ELF-1 (cell line): ENCODE data around the gene DPH5.
A peak's percentile ranks its signal among the peaks of the same experiment; 100 is the strongest.
"Not testable (repeated sequence)": the region's sequence is repeated elsewhere in the genome, so short reads cannot be mapped to it uniquely, and the experiment has no call there.

Experiments used
- DNase-seq: peaks from one replicate; pipeline ENCODE4 v3.0.0-alpha.2; 2016; ENCODE audit warnings: low read depth, low spot score

Gene DPH5

DNA sequence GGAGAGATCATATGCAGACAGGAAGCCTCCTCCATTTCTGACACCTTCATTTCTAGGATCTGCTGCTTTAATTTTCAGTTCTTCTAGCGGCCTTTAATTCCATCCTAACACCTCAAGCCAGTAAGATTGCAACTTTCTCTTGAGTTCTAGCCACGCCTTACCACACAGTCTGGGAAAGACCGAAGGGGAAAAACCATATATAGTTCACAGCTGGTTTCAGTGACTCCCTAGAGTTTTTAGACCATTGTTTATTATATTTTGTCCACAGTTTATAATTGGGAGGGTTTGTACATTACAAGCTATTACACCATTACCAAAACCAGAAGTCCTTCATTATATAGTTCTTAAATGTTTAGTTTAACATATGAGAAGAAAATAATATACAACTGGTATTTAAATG lies 37.5 kb downstream of the DPH5 start:
- DNase-seq, result no peak

DNA sequence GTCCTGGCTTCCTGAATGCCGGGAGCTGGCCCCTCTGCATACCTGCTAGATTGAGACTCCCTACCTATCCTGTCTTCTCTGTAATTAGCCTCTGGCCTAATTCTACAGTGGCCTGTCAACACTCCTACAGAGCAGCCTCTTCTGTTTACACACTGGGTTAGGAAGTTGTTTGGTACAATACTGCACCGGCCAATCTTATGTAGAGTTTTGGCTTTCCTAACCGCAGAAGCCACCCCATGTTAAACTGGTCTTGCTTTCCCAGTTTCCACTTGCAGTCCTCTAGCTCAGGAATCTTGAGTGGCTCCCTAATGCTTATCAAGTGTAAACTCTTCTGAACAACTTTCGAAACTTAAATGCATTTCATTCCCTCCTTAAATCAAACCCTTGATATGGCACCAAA lies 42.8 kb downstream of the DPH5 start:
- peak; percentile 74 for DNase-seq

DNA sequence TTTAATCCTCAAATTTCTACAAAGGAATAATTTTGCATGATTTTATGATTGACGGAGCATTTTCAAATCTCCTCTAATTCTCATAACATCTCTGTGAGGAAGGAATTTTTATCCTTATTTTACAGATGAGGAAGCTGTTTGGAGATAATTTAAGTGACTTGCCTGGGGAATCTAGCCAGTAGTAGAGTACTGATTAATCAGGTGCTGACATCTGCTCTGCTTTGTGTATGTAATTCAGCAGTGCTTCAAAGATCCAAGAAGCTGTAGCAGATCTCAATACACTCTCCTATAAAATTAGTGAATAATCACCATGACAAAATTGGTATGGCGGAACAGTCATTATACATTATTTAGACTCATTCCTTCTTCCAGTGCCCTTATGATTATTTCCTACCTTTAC lies 46.0 kb downstream of the DPH5 start:
- DNase-seq, result no peak

DNA sequence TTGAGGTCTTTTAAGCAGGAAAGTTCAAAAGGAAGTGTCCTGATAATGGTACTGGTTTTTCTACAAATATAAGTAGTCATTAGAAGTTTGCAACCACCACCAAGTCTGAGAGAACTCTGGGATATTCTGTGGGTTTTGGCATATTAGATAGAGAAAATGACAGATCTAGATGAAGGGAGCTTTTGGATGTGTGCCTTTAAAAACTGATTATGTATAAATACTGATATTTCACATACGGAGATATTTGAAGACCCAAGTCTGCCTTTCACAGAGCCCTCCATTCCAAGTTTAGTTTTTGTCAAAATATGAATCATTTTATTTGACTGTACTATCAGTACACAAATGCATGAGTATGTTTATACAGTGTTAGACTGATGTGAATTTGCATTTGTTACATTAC lies 48.6 kb downstream of the DPH5 start:
- no peak for DNase-seq

DNA sequence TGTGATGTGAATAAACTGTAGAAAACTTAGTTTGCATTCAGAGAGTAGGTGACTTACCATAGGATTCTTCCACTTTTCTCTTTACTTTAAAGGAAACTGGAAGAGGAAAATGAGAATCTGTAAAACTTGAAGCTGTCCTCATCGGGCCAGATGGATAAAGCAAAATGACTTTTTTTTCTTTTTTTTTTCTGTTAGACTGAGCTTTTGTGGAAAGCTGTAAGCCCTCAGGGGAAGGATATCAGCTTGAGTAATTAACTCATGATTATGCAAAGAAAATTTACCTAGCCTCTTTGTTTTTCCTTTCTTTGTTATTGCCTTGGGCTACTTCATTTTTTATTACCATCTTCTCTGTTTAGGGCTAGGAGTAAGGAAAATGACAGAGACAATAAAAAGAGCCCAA lies 53.4 kb downstream of the DPH5 start:
- DNase-seq, result peak; percentile 7

DNA sequence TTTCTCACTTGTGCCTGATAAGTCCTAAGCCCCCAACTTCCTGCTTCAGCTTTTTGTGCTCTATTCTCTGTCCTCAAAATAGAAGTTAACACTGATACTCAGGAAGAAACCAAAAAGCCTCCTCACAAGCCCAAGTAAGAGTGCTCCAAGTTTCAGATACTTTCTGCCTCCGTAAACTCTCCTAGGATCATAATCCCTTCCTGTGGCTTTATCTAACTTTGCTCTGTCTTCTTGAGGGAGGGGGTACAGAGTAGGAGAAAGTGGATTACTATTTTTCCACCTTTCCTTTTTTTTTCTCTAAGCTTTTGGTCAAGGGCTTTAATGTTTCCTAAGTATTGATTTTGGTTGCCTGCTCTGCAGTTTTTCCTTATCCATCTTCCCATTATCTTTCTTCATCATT lies 54.6 kb downstream of the DPH5 start:
- DNase-seq, result no peak

DNA sequence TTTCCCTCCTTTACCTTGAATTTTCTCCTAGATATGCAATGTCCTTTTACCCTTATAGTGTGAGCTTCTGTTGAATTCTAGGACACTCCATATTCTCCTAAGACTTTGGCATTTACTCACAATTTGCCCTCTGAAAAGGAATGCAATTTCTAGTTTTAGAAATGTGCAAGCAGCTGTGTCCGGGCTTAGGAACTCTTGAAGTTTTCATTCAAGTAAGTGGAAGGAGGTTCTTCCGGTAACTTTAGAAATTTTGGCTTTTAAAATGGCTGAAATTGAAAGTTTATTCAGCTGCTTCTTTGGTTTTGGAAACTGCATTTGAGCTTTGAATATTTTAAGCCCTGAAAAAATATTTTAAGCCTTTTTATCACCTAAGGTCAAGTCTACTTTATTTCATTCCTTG lies 56.3 kb downstream of the DPH5 start:
- no peak for DNase-seq

DNA sequence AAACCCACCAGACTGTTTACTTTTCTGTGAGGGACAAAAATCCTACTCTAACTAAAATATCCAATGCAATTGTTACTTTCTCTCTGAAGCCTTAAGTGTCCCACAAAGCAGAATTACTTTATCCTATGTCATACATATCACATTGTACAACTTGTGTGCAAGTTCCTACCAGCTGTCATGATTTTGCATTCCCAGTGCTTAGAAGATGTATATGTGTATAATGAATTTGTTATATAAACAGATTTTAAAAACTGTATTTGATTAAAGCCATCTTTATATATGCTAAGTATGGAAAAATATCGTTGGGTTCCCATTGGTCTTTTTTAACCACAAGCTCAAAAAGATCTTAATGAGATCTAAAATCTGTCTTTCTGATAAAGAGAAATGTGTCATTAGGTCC lies 57.0 kb downstream of the DPH5 start:
- DNase-seq, result no peak

DNA sequence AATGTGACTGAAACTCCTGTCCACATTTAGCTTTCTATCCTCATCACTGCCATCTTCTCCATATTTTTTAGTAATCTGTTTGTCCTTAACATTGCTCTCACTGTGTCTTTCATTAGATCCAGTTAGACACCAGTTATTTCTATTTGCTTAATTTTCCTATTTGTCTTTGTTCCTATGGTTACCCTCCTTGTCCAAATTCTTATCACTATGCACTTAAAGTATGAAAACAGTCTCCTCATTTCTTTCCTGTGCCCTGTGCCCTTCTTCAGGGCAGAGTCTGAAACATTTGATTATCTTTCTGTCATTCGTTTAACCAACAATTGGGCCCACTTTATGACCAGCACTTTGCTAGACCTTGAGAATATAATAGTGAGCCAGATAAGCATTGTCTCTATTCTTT lies 65.5 kb downstream of the DPH5 start:
- no peak for DNase-seq

DNA sequence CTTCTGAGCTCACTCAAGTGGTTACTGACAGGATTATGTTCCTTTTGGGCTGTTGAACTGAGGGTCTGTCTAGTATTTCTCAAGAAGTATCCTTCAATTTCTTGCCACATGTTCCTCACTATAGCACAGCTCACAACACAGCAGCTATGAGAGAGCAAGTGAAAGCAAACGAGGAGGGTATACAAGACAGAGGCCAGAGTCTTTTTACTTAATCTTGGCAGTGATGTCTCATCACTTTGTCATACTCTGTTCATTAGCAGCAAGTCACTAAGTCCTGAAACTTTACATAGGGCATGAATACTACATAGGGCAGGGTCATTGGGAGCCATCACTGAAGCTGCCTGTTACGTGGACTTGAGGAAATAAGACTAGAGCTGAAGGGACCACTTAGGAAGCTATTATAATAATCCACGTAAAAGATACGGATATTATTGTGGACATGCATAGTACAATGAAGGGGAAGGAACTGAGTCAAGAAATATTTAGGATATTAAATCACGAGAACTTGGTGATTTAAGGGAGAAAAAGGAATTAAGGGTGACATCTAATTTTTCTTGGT lies 66.0 kb downstream of the DPH5 start:
- DNase-seq, result no peak

DNA sequence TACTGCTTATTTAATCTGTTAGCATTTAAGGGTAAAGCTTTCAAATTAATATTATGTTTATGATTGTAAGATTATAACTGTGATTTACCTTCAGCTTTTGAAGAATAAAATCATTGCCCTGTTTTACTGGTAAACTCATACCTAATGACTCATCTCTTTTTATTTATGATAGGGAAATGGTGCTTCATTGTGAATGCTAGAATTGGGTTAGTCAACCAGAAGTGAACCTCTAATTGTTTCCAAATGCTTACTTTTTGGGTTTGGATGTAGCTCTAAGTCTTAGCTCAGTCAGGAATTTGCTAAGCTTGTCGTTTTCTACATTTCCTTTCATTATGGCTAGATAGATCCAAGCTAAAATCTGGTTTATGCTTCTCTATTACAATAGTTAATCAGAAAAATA lies 70.3 kb downstream of the DPH5 start:
- no peak for DNase-seq

DNA sequence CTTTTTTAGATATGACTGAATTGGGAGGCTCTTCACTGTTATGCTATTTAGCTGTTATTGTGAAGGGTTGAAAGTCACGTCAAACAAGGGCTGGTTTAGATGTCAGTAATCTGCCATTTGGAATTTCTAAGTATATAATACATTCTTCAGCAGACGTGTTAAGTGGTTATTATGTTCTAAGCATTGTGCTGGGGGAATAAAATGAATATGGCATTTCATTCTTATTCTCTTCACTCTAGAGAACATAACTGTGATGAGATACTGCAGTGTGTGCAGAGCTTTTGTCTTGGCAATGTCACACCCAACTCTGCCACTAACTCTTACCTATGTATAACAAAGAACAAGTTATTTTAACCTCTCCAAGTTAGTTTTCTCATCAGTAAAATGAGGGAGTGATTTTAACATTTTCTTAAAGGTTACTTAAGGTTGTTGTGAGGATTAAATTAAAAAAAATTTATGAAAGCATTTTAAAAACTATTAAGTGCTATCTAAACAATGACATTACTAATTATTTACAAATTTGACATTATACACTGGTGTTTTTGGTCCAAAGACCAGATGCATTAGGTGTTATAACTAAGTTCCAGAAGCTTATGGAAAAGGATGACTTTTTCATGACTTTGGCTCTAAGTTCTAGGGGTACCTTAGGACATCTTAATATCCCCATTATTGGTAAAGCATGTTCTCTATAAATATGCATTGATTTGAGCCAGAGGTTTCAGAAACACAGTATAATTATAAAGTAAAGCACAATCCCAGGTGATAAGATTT lies 71.4 kb downstream of the DPH5 start:
- no peak for DNase-seq

DNA sequence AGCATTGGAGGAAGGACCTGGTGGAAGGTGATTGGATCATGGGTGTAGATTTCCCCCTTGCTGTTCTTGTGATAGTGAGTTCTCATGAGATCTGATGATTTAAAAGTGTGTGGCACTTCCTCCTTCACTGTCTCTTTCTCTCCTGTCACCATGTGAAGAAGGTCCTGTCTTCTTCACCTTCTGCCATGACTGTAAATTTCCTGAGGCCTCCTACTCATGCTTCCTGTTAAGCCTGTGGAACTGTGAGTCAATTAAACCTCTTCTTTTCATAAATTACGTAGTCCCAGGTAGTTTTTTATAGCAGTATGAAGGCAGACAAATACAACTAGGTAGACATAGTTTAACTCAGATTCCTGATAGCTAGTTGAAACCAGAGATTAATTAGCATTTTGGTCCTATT lies 72.6 kb downstream of the DPH5 start:
- not testable (repeated sequence) for DNase-seq

DNA sequence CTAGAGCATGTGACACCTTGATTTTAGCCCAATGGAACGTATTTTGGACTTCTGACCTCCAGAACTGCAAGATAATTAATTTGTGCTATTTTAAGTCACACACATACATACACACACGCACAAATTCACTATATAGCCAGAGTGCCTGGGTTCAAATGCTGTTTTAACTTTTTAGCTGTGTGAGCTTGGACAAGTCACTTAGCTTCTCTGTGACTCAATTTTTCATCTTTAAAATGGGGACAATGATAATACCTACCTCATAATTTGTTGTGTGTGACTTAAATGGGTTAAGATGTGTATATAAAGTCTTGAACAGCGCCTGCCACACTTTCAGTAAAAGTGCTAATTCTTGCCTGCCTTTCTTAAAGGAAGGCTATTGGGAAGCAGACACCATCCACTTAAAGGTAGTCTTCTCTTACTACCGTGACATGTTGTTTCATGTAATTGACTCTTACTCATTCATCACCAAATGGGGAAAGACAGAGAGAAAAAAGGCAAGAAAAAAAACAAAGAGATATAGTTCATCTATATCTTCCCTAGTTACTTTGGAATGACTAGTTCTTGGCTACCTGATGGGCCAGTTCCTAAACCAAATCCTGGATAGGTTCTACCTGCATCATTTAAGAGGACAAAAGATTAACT lies 73.4 kb downstream of the DPH5 start:
- DNase-seq, result no peak

DNA sequence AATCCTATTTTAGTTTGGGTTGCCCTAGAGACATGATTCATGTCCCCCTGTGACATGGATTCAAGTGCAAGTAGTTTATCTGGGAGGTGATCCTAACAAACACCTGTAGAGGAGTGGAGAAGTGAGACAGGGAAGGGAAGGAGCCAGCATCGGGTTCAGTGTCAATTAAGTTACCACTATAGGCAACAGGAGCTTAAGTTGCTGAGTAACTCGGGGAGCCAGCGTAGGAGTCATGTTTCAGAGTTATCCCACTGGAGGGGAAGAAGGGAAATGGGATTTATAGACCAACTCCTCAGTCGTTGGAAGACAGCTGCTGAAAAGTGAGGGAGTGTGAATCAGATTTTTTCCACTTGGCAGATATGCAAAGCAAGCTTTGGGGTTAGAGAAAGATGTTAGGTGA lies 74.8 kb downstream of the DPH5 start:
- no peak for DNase-seq

DNA sequence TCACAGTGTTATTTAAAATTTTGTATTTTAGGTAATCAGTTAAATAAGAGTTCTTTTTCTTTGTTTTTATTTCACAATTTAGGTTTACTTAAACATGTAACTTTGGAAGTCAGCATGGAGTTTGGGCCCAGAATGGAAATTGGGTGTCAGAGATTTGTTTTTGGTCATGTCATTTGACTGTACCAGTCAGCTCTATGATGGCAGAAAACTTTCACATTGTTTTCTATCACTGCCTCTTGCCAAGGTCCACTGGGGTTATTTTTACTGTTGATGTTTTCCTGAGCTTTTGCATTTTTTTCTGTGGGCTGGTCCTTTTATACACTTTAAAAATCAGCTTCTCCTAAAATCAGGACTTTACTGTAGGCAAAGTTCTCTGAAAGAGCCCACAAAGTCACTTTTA lies 75.2 kb downstream of the DPH5 start:
- DNase-seq, result no peak

DNA sequence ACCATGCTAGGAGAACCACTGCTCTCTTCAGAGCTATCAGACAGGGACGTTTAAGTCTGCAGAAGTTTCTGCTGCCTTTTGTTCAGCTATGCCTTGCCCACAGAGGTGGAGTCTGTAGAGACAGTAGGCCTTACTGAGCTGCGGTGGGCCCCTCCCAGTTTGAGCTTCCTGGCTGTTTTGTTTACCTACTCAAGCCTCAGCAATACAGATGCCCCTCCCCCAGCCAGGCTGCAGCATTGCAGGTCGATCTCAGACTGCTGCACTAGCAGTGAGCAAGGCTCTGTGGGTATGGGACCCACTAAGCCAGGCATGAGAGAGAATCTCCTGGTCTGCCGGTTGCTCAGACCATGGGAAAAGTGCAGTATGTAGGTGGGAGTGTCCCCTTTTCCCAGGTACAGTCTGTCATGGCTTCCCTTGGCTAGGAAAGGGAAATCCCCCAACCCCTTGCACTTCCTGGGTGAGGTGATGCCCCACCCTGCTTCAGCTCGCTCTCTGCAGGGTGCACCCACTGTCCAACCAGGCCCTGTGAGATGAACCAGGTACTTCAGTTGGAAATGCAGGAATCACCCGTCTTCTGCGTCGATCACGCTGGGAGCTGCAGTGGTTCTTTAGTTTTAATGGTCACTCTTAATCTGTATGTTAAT lies 75.9 kb downstream of the DPH5 start:
- DNase-seq, result peak; percentile 85

DNA sequence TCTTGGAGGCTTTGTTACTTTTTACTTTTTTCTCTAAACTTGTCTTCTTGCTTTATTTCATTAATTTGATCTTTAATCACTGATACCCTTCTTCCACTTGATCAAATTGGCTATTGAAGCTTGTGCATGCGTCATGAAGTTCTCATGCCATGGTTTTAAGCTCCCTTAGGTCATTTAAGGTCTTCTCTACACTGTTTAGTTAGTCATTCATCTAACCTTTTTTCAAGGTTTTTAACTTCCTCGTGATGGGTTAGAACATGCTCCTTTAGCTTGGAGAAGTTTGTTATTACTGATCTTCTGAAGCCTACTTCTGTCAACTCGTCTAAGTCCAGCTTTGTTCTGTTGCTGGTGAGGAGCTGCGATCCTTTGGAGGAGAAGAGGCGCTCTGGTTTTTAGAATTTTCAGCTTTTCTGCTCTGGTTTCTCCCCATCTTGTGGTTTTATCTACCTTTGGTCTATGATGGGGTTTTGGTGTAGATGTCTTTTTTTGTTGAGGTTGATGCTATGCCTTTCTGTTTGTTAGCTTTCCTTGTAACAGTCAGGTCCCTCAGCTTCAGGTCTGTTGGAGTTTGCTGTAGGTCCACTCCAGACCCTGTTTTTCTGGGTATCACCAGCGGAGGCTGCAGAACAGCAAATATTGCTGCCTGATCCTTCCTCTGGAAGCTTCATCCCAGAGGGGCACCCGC lies 76.7 kb downstream of the DPH5 start:
- DNase-seq, result not testable (repeated sequence)

DNA sequence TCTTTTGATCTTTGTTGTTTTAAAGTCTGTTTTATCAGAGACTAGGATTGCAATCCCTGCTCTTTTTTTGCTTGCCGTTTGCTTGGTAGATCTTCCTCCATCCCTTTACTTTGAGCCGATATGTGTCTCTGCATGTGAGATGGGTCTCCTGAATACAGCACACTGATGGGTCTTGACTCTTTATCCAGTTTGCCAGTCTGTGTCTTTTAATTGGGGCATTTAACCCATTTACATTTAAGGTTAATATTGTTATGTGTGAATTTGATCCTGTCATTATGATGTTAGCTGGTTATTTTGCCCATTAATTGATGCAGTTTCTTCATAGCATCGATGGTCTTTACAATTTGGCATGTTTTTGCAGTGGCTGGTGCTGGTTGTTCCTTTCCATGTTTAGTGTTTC lies 77.8 kb downstream of the DPH5 start:
- not testable (repeated sequence) for DNase-seq

DNA sequence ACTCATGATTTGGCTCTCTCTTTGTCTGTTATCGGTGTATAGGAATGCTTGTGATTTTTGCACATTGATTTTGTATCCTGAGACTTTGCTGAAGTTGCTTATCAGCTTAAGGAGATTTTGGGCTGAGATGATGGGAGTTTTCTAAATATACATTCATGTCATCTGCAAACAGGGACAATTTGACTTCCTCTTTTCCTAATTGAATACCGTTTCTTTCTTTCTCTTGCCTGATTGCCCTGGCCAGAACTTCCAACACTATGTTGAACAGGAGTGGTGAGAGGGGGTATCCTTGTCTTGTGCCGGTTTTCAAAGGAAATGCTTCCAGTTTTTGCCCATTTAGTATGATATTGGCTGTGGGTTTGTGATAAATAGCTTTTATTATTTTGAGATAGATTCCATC lies 79.5 kb downstream of the DPH5 start:
- not testable (repeated sequence) for DNase-seq

DNA sequence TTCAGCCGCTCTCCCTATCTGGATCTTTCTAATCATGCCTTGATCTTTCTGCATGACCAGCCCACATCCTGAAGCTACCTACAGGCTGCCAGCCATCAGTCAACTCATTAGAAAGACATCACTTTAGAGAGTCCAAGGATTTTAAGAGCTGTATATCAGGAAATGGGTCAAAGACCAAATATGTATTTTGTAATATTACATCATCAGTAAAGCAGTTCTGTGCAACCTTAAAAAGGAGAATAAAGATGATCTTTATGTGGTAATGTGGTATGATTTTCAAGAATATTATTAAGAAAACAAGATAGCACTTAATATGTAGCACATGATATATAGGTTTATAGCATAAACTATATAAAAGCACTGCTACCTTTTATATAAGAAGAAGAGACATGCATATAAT lies 82.1 kb downstream of the DPH5 start:
- no peak for DNase-seq
